Esophagus squamous epithelium (tissue), 5 donors: ENCODE data around the gene RNF32. TPM values are rescaled to one million over a fixed set of nuclear protein-coding genes. Genes with fewer than 3 reads are reported as not detected.
"Not testable (repeated sequence)": the region's sequence is repeated elsewhere in the genome, so short reads cannot be mapped to it uniquely, and the experiment has no call there.

Source experiments
- DNase-seq: peaks from one replicate; lab custom pipeline; 2025; lab: John Stamatoyannopoulos, UW
- H3K27ac ChIP-seq, 4 donors: fragments of 200-600 bp; sonication (generic); one replicate each; pipeline ENCODE4 v1.5.1; 2016 to 2019; ENCODE audit warnings: mild to moderate bottlenecking in 1 of 4
- H3K27me3 ChIP-seq, 4 donors: fragments of 200-600 bp; sonication (generic); 1 replicate in 3 of 4; 2 replicates in 1 of 4; pipeline versions ENCODE4 v1.5.1 to v1.6.0; 2017 to 2021; ENCODE audit warnings: antibody characterized with exemption in 1 of 4
- H3K36me3 ChIP-seq, 3 donors: fragments of 200-600 bp; sonication (generic); one replicate each; pipeline ENCODE4 v1.5.1; 2016 to 2019
- H3K4me1 ChIP-seq, 3 donors: fragments of 200-600 bp; sonication (generic); one replicate each; pipeline ENCODE4 v1.5.1; 2017 to 2019
- H3K4me3 ChIP-seq, 4 donors: fragments of 200-600 bp; sonication (generic); 1 replicate in 3 of 4; 2 replicates in 1 of 4; pipeline ENCODE4 v1.5.1; 2016 to 2019; ENCODE audit warnings: mild to moderate bottlenecking in 2 of 4, moderate library complexity in 1 of 4
- H3K9me3 ChIP-seq, 3 donors: fragments of 200-600 bp; sonication (generic); one replicate each; pipeline ENCODE4 v1.5.1; 2016 to 2019
- CTCF ChIP-seq, 6 experiments: fragments of 450-650 bp in 4 of 6; fragments of 200-600 bp in 2 of 6; sonication (generic) in 2 of 6; IDR thresholded peaks; one replicate each; pipeline ENCODE4 v1.5.1; 2016 to 2019; ENCODE audit warnings: antibody characterized with exemption in 6 of 6, mild to moderate bottlenecking in 4 of 6, moderate library complexity in 4 of 6
- POLR2A ChIP-seq, 4 donors: fragments of 450-650 bp; IDR thresholded peaks; one replicate each; pipeline ENCODE4 v1.6.1; 2017; ENCODE audit warnings: antibody characterized with exemption in 4 of 4, mild to moderate bottlenecking in 4 of 4, moderate library complexity in 3 of 4
- WGBS, 2 donors: methylation state at CpG; one replicate each; pipeline ENCODE4 v1.1.5; 2018; 5-methylcytosine and 5-hydroxymethylcytosine counted together
- intact Hi-C: fragments of 100-400 bp; cut with DNase I; formaldehyde crosslinking; loops from one replicate; pipeline ENCODE4 v1.15.0; 2022
- total RNA-seq, 4 donors: library from RNA; depleted of rRNA; stranded (reverse); fragments of >200 nt; gene quantifications; one replicate each; pipeline ENCODE4 v1.1.0, GENCODE V29; 2016
- donor health status: DM: yes; HTN: yes; CAD: no.

RNF32 gene
- total RNA-seq, 4 donors from 2014 or later = 0.64 to 1.7 (median 0.66) TPM; not detected in 1

DNA sequence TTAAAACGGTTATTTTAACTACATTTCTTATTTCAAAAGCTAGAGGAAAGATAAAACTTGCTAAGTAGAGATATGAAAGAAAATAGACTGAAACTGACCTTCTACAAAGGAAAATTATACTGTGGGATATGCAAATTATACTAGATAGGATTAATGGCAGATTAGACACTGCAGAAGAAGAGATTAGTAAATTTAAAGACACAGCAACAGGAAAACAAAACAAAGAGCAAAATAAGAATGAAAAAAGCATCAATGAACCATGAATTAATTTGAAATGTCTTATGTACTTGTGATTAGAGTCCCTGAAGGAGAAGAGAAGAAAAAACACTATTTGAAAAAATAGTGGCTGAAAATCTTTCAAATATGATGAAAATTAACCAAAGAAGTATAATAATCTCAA, 52.3 kb downstream of the RNF32 start:
- no peak overlapping the region for H3K4me3 ChIP-seq
- TF ChIP-seq POLR2A (IDR thresholded peaks at IDR 0.05) (no peak), CTCF (IDR thresholded peaks at IDR 0.05) (no peak)
- no peak for DNase-seq
- no peaks in the 10 kb centered on the region for H3K4me1 ChIP-seq
- WGBS, 2 donors = 83 to 84% methylated on average over 1 of the region's 1 CpG
- H3K36me3 ChIP-seq = peaks cover 0 to 15% (median 0%) of the 10 kb centered on the region in 3 donors
- H3K27me3 ChIP-seq = no peaks in the 10 kb centered on the region
- H3K9me3 ChIP-seq = peaks cover 0 to 16% (median 14%) of the 10 kb centered on the region in 3 donors
- H3K27ac ChIP-seq = no peak overlapping the region
- intact Hi-C loops = no loop called here

- no peak for TF ChIP-seq CTCF (IDR thresholded peaks at IDR 0.05)
- no peak for TF ChIP-seq POLR2A (IDR thresholded peaks at IDR 0.05)
- H3K36me3 ChIP-seq = peaks cover 0 to 22% (median 0%) of the 10 kb centered on the region in 3 donors
- intact Hi-C loops = no loop called here
- 92 to 94% methylated on average over 3 of the region's 3 CpGs for WGBS, 2 donors
- H3K27me3 ChIP-seq = no peaks in the 10 kb centered on the region
- H3K9me3 ChIP-seq = peaks cover 0 to 24% (median 15%) of the 10 kb centered on the region in 3 donors
- no peak overlapping the region for H3K27ac ChIP-seq
- H3K4me1 ChIP-seq = no peaks in the 10 kb centered on the region
- no peak overlapping the region for H3K4me3 ChIP-seq
- DNase-seq = no peak
Observed at GRCh38 chr7:156693627-156694026, 53.1 kb downstream of the RNF32 start.

DNA sequence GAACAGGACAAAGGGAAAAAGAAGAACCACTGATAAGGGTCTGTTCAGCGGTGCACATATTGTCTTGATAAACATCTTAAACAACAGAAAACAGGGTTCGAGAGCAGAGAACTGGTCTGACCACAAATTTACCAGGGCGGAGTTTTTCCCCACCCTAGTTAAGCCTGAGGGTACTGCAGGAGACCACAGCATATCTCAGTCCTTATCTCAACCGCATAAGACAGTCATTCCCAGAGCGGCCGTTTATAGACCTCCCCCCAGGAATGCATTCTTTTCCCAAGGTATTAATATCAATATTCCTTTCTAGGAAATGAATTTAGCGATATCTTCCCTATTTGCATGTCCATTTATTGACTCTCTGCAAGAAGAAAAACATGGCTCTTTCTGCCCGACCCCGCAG, 56.7 kb downstream of the RNF32 start:
- H3K4me3 ChIP-seq, intact Hi-C loops, H3K4me1 ChIP-seq, DNase-seq, H3K27me3 ChIP-seq, H3K27ac ChIP-seq: not testable (repeated sequence)
- Histone ChIP-seq H3K36me3 (peaks cover 0 to 44% (median 0%) of the 10 kb centered on the region in 3 donors), H3K9me3 (peaks cover 0 to 24% (median 15%) of the 10 kb centered on the region in 3 donors)
- WGBS, 2 donors = 88 to 94% methylated on average over 9 of the region's 9 CpGs

GRCh38 chr7:156698512-156698911, 57.9 kb downstream of the RNF32 start:
- H3K27ac ChIP-seq, H3K27me3 ChIP-seq: not testable (repeated sequence)
- 89 to 99% methylated on average over 2 to 4 of the region's 4 CpGs for WGBS, 2 donors

GRCh38 chr7:156701787-156702186, 61.2 kb downstream of the RNF32 start:
- intact Hi-C loops = not testable (repeated sequence)
- WGBS, 2 donors = 92 to 100% methylated on average over 1 of the region's 1 CpG

More at GRCh38 chr7:156698512-156698911, 57.9 kb downstream of the RNF32 start:
- H3K4me1 ChIP-seq, DNase-seq, intact Hi-C loops, H3K4me3 ChIP-seq: not testable (repeated sequence)
- Histone ChIP-seq H3K9me3 (peaks cover 0 to 24% (median 15%) of the 10 kb centered on the region in 3 donors), H3K36me3 (peaks cover 0 to 46% (median 0%) of the 10 kb centered on the region in 3 donors)

GRCh38 chr7:156702399-156702798, 61.8 kb downstream of the RNF32 start:
- Histone ChIP-seq H3K9me3 (peaks cover 0 to 13% (median 5%) of the 10 kb centered on the region in 3 donors), H3K27me3 (no peaks in the 10 kb centered on the region), H3K4me1 (no peaks in the 10 kb centered on the region), H3K36me3 (peaks cover 0 to 42% (median 0%) of the 10 kb centered on the region in 3 donors), H3K27ac (no peak overlapping the region), H3K4me3 (no peak overlapping the region)
- TF ChIP-seq CTCF (IDR thresholded peaks at IDR 0.05) (no peak), POLR2A (IDR thresholded peaks at IDR 0.05) (no peak)
- intact Hi-C loops = no loop called here
- no peak for DNase-seq

More at GRCh38 chr7:156701787-156702186, 61.2 kb downstream of the RNF32 start:
- not testable (repeated sequence) for H3K27ac ChIP-seq, H3K4me3 ChIP-seq, DNase-seq, H3K4me1 ChIP-seq, H3K27me3 ChIP-seq
- H3K9me3 ChIP-seq = peaks cover 0 to 19% (median 11%) of the 10 kb centered on the region in 3 donors
- H3K36me3 ChIP-seq = peaks cover 0 to 47% (median 0%) of the 10 kb centered on the region in 3 donors

- H3K4me3 ChIP-seq = no peak overlapping the region
- no peak for DNase-seq
- no peaks in the 10 kb centered on the region for H3K27me3 ChIP-seq
- H3K9me3 ChIP-seq = peaks cover 0 to 7% (median 3%) of the 10 kb centered on the region in 3 donors
- TF ChIP-seq CTCF (IDR thresholded peaks at IDR 0.05) (no peak), POLR2A (IDR thresholded peaks at IDR 0.05) (no peak)
- no peaks in the 10 kb centered on the region for H3K4me1 ChIP-seq
- WGBS, 2 donors = 0 to 83% methylated on average over 1 to 4 of the region's 4 CpGs
- H3K27ac ChIP-seq = no peak overlapping the region
- H3K36me3 ChIP-seq = peaks cover 0 to 38% (median 0%) of the 10 kb centered on the region in 3 donors
- intact Hi-C loops = no loop called here
Observed at GRCh38 chr7:156703209-156703608, 62.6 kb downstream of the RNF32 start.
